ENCODE data around the gene FPR3. TPM values are rescaled to one million over a fixed set of nuclear protein-coding genes. Genes with fewer than 3 reads are reported as not detected.

Gene FPR3
- total and polyA plus RNA-seq, 9 of the 15 experiments (the other 6 are each of a cell fraction or from before 2014, with no cell fraction given): 0.08 to 0.51 (median 0.22) TPM; not detected in 1

- TF ChIP-seq STAT5B (CRISPR knock-in tag; IDR thresholded peaks at IDR 0.05) (no peak), SMARCA5 (IDR thresholded peaks at IDR 0.05) (no peak), HES1 (IDR thresholded peaks at IDR 0.05; ENCODE audit: low read depth) (no peak), BACH1 (tag; IDR thresholded peaks at IDR 0.05) (no peak), ZMIZ1 (IDR thresholded peaks at IDR 0.05; ENCODE audit: low read depth in 2 of 2, low read length in 2 of 2) (no peak), SRSF3 (IDR thresholded peaks at IDR 0.05; ENCODE audit: insufficient read depth, low read length) (no peak), IRF2 (CRISPR knock-in tag; IDR thresholded peaks at IDR 0.05) (no peak), STAT5A (IDR thresholded peaks at IDR 0.05; ENCODE audit: borderline replicate concordance, low read length) (no peak), CHD4 (IDR thresholded peaks at IDR 0.05; ENCODE audit: insufficient read depth, insufficient replicate concordance, low read depth, low read length, poor library complexity, severe bottlenecking) (no peak), ZNF609 (CRISPR knock-in tag; IDR thresholded peaks at IDR 0.05; ENCODE audit: borderline replicate concordance) (no peak), SREBF1 (IDR thresholded peaks at IDR 0.05; ENCODE audit: borderline replicate concordance, low read depth, low read length) (no peak), FOXK1 (CRISPR knock-in tag; IDR thresholded peaks at IDR 0.05; ENCODE audit: borderline replicate concordance) (no peak), HMBOX1 (IDR thresholded peaks at IDR 0.05) (peak; percentile 15), ETV1 (tag; conservative IDR thresholded peaks at IDR 0.05; ENCODE audit: low read depth) (peak; percentile 75)
Observed at GRCh38 chr19:51784922-51785690, 9.9 kb upstream of the FPR3 start (continued).
